Measurements from ENCODE around the gene TMF1.

DNA sequence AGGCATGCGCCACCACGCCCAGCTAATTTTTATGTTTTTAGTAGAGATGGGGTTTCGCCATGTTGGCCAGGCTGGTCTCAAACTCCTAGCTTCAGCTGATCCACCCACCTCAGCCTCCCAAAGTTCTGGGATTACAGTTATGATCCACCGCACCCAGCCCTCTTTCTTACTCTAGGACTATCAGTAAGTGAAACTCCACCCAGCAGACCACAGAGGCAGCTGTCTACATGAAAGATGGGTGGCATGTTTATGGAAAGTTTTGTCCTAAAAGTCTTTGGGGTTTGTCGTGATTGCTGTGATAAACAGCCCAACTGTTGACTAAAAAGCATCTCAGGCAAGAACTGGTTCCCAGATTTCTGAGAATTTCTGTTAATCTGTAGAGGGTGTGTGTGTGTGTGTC lies 43.5 kb upstream of the TMF1 start:
- TF ChIP-seq CTCF (IDR thresholded peaks at IDR 0.05; ENCODE audit: low read length), result no peak
- no peak for TF ChIP-seq EZH2 (optimal IDR thresholded peaks at IDR 0.05; ENCODE audit: low read depth, low read length)
- no peak for TF ChIP-seq EZH2phosphoT487 (IDR thresholded peaks at IDR 0.05; ENCODE audit: low read length)
